Measurements from ENCODE around the gene INPPL1.
"Not testable (repeated sequence)": the region's sequence is repeated elsewhere in the genome, so short reads cannot be mapped to it uniquely, and the experiment has no call there.

The INPPL1 gene, protein sequence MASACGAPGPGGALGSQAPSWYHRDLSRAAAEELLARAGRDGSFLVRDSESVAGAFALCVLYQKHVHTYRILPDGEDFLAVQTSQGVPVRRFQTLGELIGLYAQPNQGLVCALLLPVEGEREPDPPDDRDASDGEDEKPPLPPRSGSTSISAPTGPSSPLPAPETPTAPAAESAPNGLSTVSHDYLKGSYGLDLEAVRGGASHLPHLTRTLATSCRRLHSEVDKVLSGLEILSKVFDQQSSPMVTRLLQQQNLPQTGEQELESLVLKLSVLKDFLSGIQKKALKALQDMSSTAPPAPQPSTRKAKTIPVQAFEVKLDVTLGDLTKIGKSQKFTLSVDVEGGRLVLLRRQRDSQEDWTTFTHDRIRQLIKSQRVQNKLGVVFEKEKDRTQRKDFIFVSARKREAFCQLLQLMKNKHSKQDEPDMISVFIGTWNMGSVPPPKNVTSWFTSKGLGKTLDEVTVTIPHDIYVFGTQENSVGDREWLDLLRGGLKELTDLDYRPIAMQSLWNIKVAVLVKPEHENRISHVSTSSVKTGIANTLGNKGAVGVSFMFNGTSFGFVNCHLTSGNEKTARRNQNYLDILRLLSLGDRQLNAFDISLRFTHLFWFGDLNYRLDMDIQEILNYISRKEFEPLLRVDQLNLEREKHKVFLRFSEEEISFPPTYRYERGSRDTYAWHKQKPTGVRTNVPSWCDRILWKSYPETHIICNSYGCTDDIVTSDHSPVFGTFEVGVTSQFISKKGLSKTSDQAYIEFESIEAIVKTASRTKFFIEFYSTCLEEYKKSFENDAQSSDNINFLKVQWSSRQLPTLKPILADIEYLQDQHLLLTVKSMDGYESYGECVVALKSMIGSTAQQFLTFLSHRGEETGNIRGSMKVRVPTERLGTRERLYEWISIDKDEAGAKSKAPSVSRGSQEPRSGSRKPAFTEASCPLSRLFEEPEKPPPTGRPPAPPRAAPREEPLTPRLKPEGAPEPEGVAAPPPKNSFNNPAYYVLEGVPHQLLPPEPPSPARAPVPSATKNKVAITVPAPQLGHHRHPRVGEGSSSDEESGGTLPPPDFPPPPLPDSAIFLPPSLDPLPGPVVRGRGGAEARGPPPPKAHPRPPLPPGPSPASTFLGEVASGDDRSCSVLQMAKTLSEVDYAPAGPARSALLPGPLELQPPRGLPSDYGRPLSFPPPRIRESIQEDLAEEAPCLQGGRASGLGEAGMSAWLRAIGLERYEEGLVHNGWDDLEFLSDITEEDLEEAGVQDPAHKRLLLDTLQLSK

DNA sequence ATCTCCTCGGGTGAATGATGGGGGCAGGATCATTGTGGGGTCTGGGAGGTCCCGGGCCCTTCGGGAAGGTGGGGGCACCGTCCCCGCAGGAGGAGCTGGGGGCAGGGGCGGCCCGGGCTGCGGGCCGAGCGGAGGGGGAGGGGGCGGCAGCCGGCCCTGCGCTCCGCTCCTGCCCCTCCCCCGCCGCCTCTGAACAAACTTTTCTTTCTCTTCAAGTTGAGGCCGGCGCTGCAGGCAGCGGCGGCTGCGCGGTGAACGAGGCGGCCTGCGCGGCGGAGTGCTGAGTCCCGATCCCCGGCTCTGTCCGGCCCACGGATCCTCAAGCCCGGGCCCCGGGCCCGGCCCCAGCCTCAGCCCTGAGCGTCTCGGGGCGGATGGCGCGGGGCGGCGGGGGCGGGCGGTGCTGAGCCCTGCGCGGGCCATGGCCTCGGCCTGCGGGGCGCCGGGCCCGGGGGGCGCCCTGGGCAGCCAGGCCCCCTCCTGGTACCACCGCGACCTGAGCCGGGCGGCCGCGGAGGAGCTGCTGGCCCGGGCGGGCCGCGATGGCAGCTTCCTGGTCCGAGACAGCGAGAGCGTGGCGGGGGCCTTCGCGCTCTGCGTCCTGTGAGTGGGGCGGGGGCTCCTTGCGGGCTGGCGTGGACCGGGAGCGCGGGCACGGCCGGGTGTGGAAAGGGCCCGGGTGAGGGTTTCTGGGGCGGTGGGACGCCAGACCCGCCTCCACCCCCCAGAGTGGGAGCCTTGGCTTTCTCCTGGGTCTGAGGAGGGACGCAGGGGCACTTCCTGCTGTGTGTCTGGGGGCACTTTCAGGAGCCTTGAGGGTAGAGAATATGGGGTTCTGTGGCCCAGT is at the start of gene INPPL1:
INPPL1 (plus strand) TSS at position 204 of the 847 bp plus-strand sequence; CDS start at position 422, 218 bp downstream.
- peak; percentile 44 for DNase-seq

DNA sequence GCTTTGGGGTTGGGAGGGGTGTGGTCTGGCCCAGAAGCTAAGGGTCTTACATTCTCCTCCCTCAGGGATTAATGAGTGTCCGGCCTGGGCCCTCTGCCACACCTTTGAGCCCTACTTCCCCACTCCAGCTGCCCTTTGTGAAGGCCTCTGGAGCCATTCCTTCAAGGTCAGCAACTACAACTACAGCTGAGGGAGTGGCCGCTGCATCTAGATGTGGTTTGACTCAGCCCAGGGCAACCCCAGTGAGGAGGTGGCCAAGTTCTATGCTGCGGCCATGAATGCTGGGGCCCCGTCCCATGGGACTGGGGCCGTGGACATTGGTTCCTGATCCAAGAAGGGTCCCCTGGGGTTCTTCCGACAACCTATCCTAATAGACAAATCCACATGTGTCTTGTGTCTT is 46.9 kb upstream of the INPPL1 start:
- DNase-seq, result no peak

DNA sequence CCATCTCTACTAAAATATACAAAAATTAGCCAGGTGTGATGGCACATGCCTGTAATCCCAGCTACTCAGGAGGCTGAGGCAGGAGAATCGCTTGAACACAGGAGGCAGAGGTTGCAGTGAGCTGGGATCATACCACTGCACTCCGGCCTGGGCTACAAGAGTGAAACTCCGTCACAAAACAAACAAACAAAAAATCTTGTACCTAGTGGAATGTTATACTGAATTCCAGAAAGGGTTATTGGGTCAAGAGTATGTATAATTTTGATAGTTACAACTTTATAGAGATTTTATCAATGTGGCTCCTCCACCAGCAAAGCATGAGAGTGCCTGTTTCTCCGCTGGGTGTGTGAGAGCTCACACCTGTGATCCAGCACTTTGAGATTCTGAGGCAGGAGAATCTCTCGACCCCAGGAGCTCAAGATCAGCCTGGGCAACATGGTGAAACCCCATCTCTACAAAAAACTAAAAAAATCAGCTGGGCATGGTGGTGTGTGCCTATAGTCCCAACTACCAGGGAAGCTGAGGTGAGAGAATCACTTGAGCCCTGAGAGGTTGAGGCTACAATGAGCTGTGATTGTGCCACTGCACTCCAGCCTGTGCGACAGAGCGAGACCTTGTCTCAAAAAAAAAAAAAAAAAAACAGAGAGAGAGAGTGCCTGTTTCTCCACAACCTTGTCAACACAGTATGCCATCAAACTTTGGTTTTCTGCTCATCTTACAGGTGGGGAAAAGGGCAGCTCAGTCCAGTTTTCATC is 45.3 kb upstream of the INPPL1 start:
- DNase-seq, result no peak

DNA sequence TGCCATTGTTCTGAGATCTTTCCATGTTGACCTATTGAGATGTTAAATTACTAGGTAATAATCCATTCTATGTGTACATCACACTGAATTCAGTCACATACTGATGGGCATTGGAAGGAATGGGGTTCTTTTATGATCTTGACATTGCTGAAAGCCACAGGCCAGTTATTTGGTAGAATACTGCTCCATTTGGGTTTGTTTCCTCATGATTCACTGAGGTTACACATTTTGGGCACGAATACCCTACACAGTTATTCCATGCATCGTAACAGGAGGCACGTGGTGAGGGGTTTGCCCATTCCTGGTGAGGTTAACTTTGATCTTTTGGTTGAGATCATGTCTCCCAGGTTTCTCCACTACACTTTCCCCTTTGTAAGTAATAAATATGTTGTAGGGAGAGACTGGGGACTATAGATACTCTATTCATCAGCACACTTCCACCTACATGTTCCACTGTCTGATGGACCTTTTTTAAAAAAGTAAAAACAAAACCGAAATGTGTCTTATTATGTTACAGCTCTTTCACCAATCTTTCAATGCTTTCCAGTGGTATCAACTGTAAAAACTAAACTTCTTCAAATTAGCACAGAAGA is 44.7 kb upstream of the INPPL1 start:
- DNase-seq, result peak; percentile 20

DNA sequence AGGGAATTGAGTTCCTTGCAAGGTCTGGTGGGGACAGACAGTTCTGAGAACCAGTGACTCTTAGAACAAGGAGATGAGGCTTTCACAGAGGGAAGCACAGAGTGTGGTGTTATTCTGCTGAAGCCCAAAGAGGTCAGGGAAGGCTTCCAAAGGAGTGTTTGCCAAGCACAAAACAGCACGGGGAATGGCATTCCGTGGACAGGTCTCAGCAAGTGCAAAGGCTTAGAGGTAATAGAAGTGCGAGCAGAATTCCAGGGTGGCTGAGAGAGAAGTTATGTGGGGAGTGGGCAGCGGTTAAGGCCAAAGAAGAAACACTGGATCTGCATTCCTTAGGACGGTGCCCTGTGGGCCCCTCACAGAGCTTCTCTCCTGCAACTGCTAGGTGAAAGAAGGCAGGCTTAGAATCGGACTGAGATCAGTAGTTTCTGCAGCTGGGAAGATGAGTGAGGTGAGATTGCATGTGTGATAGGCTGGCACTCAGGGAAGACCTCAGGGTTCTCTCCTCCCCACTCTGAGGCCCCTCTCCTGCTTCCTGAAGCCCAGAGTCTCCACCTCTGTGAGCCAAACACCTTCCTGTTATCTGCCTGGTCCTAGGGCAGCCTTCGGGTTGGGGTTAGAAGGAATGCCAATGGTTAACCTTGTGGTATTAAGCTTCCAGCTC is 43.5 kb upstream of the INPPL1 start:
- not testable (repeated sequence) for DNase-seq

DNA sequence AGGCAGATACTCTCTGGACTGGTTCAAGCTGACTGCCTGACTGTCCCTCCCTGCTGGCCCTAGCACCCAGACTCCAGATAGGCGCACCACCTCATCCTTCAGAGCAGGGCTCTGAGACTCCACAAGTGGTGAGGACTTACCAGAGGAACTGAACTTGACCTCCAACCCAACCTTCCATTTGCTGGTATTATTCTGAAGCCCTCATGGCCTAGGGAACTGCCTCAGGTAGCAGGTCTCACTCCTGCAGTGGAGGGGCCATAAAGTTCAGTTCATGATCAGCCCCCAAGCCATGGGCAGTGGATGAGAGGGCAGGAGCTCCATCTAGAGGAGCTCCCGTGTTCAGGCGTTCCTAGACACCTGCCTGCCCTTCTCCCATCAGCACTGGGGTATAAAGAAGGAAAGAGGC is 43.0 kb upstream of the INPPL1 start:
- not testable (repeated sequence) for DNase-seq

DNA sequence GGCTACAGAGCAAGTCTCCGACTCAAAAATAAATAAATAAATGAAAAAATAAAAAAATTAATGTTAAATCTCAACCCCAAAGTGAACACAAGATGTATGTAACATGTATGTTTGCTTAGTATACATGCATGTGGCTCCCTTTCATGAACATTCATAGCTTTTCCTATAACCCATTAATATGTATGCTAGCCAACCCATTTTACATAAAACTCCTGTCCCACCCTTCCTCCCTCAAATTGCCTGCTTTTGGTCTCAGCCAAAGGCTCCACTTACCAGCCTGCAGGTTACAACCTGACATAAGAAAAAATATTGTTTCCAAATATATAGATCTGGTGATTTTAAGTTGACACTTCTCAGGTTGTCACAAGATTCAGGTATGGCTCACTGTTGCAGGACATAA is 36.3 kb upstream of the INPPL1 start:
- no peak for DNase-seq

DNA sequence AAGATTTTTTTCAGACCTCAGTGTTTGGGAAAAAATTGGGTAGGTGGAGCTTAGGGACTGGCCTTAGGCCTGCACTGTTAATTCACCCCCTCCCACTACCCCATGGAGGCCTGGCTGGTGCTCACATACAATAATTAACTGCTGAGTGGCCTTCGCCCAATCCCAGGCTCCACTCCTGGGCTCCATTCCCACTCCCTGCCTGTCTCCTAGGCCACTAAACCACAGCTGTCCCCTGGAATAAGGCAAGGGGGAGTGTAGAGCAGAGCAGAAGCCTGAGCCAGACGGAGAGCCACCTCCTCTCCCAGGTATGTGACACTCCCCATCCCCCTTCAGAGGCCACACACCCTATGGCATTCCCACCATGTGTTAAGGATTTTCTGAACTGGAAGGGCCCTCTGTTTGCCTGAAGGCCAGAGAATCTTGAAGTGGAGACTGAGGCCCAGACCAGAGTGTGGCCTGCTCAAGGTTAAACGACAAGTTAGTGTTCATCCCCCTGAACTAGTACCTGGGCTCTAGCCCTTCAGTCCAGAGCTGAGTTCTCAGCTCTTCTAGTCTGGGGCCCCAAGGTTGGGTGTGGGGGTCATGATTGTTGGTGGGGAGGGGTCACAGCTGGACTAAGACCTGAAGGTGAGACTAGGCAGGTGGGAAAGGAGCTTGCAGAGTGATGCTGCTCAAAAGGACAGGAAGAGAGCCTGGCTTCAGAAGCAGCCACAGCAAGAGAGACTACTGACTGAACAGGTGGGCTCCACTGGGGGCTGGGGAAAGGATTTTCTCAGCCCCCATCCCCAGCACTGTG is 34.9 kb upstream of the INPPL1 start:
- no peak for DNase-seq

DNA sequence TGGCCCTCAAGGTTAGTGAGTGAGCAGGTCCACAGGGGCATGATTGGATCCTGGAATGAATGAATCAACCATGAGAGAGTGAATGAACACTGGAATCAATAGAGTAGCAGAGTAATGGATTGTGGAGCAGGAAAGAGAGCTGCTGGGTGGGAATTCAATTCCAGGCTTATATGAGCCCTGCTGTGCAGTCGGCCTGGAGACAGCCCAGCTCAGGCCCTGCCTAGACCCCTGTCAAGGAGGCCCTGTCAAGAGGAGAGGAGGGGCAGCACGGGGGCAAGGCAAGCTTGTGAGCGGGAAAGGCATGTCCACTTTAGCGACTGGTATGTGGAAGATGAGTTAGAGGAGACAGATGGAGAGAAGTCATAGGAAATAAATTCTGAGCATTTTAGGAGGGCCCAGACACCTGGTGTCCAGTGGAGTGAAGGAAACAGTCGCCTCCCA is 33.9 kb upstream of the INPPL1 start:
- no peak for DNase-seq

DNA sequence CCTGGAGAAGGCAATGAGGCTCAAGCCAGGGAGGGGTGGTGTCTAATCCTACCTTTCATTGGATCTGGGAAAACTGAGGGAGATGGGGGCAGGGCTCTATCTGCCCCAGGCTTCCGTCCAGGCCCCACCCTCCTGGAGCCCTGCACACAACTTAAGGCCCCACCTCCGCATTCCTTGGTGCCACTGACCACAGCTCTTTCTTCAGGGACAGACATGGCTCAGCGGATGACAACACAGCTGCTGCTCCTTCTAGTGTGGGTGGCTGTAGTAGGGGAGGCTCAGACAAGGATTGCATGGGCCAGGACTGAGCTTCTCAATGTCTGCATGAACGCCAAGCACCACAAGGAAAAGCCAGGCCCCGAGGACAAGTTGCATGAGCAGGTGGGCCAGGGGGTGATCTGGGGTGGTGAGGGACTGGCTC is 32.6 kb upstream of the INPPL1 start, which contains the start of gene FOLR1:
FOLR1 (plus strand) TSS at position 180 of the 421 bp plus-strand sequence; CDS start at position 214, 34 bp downstream.
- no peak for DNase-seq

DNA sequence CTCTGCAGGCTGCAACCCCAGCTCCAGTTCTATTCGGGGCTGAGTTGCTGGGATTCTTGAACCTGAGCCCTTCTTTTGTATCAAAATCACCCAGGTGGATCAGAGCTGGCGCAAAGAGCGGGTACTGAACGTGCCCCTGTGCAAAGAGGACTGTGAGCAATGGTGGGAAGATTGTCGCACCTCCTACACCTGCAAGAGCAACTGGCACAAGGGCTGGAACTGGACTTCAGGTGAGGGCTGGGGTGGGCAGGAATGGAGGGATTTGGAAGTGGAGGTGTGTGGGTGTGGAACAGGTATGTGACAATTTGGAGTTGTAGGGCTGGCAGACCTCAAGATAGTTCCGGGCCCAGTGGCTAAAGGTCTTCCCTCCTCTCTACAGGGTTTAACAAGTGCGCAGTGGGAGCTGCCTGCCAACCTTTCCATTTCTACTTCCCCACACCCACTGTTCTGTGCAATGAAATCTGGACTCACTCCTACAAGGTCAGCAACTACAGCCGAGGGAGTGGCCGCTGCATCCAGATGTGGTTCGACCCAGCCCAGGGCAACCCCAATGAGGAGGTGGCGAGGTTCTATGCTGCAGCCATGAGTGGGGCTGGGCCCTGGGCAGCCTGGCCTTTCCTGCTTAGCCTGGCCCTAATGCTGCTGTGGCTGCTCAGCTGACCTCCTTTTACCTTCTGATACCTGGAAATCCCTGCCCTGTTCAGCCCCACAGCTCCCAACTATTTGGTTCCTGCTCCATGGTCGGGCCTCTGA is 28.9 kb upstream of the INPPL1 start:
- DNase-seq, result no peak

DNA sequence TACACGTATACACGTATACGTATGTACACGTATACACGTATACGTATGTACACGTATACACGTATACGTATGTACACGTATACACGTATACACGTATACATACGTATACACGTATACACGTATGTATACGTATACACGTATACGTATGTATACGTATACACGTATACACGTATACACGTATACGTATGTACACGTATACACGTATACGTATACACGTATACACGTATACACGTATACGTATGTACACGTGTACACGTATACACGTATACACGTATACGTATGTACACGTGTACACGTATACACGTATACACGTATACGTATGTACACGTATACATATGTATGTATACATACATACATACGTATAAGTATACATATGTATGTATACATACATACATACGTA is 23.1 kb upstream of the INPPL1 start:
- DNase-seq, result not testable (repeated sequence)

DNA sequence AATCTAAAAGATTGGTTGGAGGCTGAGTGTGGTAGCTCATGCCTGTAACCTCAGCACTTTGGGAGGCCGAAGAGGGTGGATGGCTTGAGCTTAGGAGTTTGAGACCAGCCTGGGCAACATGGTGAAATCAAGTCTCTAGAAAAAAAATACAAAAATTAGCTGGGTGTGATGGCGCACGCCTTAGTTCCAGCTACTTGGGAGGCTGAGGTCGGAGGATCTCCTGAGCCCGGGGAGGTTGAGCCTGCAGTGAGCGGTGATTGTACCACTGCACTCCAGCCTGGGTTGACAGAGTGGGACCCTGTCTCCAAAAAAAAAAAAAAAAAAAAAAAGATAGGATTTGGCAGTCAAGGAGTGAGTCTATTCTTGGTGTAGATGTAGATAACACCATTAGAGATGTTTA is 22.0 kb upstream of the INPPL1 start:
- no peak for DNase-seq

DNA sequence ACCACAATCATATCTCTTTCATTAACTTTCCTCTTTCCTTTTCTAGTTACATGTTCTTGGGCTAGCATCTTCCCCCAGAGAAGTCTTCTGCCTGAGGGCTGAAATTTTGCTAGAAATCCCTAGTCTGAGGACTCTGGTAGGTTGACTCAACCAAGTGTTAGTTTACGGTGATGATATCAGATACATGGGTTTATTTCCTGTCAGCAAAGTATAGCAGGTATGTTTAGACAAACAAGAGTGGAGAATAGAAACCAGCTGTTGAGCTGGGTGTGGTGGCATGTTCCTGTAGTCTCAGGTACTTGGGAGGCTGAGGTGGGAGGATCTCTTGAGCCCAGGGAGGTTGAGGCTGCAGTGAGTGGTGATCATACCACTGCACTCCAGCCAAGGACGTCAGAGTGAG is 21.4 kb upstream of the INPPL1 start:
- no peak for DNase-seq

DNA sequence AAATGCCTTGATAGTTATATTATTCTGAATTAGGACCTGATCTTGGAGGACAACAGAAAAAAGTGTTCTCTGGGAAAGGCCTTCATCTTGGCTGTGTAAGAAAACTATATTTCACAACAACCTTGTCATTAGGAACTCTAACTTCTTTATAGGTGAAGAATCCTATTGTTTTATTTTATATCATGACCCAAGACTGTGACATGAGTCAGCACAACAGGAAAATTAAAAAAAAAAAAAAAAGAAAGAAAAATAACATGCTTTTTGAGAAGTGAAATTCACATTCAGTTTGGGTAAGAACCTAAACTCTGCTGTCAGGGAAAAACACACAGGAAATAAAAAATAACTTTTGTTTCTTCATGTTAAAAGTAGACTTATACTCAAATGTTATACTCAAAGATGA is 19.7 kb upstream of the INPPL1 start:
- DNase-seq, result no peak

DNA sequence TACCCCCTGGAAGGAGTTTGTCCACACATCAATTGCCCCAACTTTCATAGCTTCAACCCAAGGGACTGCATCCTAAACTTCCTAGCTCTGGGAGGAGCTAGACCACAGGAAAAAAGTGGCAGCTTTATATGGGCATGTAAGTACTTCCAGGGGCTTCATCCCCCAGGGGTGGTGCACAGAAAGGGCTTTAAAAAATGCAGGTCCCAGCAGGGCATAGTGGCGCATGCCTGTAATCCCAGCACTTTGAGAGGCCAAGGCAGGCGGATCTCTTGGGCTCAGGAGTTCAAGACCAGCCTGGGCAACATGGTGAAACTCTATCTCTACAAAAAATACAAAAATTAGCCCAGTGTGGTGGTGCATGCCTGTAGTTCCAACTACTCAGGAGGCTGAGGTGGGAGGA is 17.8 kb upstream of the INPPL1 start:
- not testable (repeated sequence) for DNase-seq

DNA sequence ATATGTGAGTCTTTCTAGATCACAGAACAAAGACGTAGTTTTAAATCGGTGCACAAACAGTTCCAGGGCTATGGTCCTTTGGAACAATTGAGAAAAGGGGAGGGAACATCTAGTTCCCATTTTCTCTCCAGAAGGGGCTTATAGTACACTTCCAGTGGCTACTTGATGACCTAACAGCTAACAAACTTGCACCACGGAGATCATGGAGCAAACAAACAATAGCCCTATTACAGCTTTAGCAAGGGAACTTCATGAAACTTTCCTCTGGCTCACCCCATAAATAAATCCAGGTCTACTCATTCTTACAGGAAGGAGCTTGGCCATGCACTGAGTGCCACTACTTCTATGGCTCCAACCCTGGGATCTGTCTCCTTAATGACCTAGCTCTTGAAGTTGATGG is 16.3 kb upstream of the INPPL1 start:
- DNase-seq, result no peak

DNA sequence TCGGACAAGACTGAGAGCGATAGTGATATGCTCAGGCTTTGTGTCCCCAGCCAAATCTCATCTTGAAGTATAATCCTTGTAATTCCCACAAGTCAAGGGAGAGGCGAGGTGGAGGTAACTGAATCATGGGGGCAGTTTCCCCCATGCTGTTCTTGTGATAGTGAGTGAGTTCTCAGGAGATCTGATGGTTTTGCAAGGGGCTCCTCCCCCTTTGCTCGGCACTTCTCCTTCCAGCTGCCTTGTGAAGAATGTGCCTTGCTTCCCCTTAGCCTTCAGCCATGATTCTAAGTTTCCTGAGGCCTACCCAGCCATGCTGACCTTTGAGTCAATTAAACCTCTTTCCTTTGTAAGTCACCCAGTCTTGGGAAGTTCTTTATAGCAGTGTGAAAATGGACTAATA is 15.5 kb upstream of the INPPL1 start:
- DNase-seq, result no peak

DNA sequence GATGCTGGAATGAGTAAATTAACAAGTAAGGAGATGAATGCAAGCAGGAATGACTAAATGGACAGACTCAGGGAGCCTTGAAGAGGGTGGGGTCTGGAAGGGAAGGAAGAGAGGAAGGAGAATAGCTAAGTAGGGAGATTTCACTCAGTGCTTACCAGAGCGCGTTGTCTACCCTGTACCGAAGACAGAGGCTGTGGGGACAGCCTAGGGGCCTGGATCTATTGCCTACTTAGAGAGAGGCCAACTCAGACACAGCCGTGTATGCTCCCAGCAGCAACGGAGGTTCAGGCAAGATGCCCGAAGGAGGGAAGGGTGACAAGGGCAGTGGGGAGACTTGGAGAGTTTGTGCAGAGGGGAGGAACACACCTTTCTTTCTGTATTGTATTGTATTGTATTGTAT is 7.9 kb upstream of the INPPL1 start, which contains the start of gene FOLR2:
FOLR2 (plus strand) TSS at position 157 of the 400 bp plus-strand sequence. CDS start 1,791 bp downstream, outside the sequence.
- DNase-seq, result no peak
